Measurements from ENCODE around the gene NPEPL1.

The NPEPL1 gene

GRCh38 chr20:58664883-58665282 is 27.7 kb upstream of the NPEPL1 start:
- H3K9me3 ChIP-seq (ENCODE audit: control extremely low read depth in 1 of 5, control insufficient read depth in 4 of 5, insufficient read depth in 2 of 5, low read depth in 1 of 5, low read length in 4 of 5), result no peaks in the 10 kb centered on the region
- peaks cover 11 to 47% (median 20%) of the 10 kb centered on the region in 4 experiments for H3K36me3 ChIP-seq (ENCODE audit: control insufficient read depth in 4 of 4, insufficient read depth in 4 of 4, low read length in 3 of 4)
- ChIA-PET CTCF (no interaction called here), POLR2A (no interaction called here)
- no peak overlapping the region for H3K27ac ChIP-seq (ENCODE audit: insufficient read depth in 1 of 2, low read depth in 1 of 2, low read length in 2 of 2, poor library complexity in 1 of 2, severe bottlenecking in 2 of 2)
- H3K4me1 ChIP-seq (ENCODE audit: control extremely low read depth in 1 of 4, control insufficient read depth in 4 of 4, insufficient read depth in 4 of 4, low read length in 3 of 4), result peaks cover 0 to 24% (median 13%) of the 10 kb centered on the region in 4 experiments
- 97% methylated on average over 4 of the region's 5 CpGs for WGBS (ENCODE audit: insufficient coverage)
- no peak for DNase-seq
- H3K27me3 ChIP-seq (replicated peaks in 2 of 5; ENCODE audit: control insufficient read depth in 4 of 5, insufficient read depth in 5 of 5, low read length in 4 of 5), result no peaks in the 10 kb centered on the region
- no peak overlapping the region for H3K4me3 ChIP-seq (ENCODE audit: control insufficient read depth in 1 of 7, extremely low read depth in 1 of 7, insufficient read depth in 4 of 7, low read depth in 2 of 7, low read length in 6 of 7)

GRCh38 chr20:58665606-58666005 is 27.0 kb upstream of the NPEPL1 start:
- H3K27me3 ChIP-seq (replicated peaks in 2 of 5; ENCODE audit: control insufficient read depth in 4 of 5, insufficient read depth in 5 of 5, low read length in 4 of 5), result no peaks in the 10 kb centered on the region
- peaks cover 15 to 54% (median 25%) of the 10 kb centered on the region in 4 experiments for H3K36me3 ChIP-seq (ENCODE audit: control insufficient read depth in 4 of 4, insufficient read depth in 4 of 4, low read length in 3 of 4)
- H3K4me3 ChIP-seq (ENCODE audit: control insufficient read depth in 1 of 7, extremely low read depth in 1 of 7, insufficient read depth in 4 of 7, low read depth in 2 of 7, low read length in 6 of 7), result no peak overlapping the region
- DNase-seq, result no peak
- no peak overlapping the region for H3K27ac ChIP-seq (ENCODE audit: insufficient read depth in 1 of 2, low read depth in 1 of 2, low read length in 2 of 2, poor library complexity in 1 of 2, severe bottlenecking in 2 of 2)
- peaks cover 0 to 16% (median 8%) of the 10 kb centered on the region in 4 experiments for H3K4me1 ChIP-seq (ENCODE audit: control extremely low read depth in 1 of 4, control insufficient read depth in 4 of 4, insufficient read depth in 4 of 4, low read length in 3 of 4)
- ChIA-PET POLR2A (no interaction called here), CTCF (no interaction called here)
- WGBS (ENCODE audit: insufficient coverage), result 88% methylated on average over 11 of the region's 11 CpGs
- H3K9me3 ChIP-seq (ENCODE audit: control extremely low read depth in 1 of 5, control insufficient read depth in 4 of 5, insufficient read depth in 2 of 5, low read depth in 1 of 5, low read length in 4 of 5), result no peaks in the 10 kb centered on the region

- ChIA-PET POLR2A (no interaction called here), CTCF (interaction anchor here (1.0 to 1.6 kb wide), 2 partner anchors 10 to 14 kb away, joined by 4 read pairs; no protein-coding TSS in a partner anchor)
- H3K9me3 ChIP-seq (ENCODE audit: control extremely low read depth in 1 of 5, control insufficient read depth in 4 of 5, insufficient read depth in 2 of 5, low read depth in 1 of 5, low read length in 4 of 5), result no peaks in the 10 kb centered on the region
- no peak overlapping the region for H3K4me3 ChIP-seq (ENCODE audit: control insufficient read depth in 1 of 7, extremely low read depth in 1 of 7, insufficient read depth in 4 of 7, low read depth in 2 of 7, low read length in 6 of 7)
- peaks cover 0 to 5% (median under 1%) of the 10 kb centered on the region in 4 experiments for H3K4me1 ChIP-seq (ENCODE audit: control extremely low read depth in 1 of 4, control insufficient read depth in 4 of 4, insufficient read depth in 4 of 4, low read length in 3 of 4)
- DNase-seq, result no peak
- peaks cover 19 to 57% (median 29%) of the 10 kb centered on the region in 4 experiments for H3K36me3 ChIP-seq (ENCODE audit: control insufficient read depth in 4 of 4, insufficient read depth in 4 of 4, low read length in 3 of 4)
- H3K27me3 ChIP-seq (replicated peaks in 2 of 5; ENCODE audit: control insufficient read depth in 4 of 5, insufficient read depth in 5 of 5, low read length in 4 of 5), result no peaks in the 10 kb centered on the region
- 60% methylated on average over 1 of the region's 7 CpGs for WGBS (ENCODE audit: insufficient coverage)
- no peak overlapping the region for H3K27ac ChIP-seq (ENCODE audit: insufficient read depth in 1 of 2, low read depth in 1 of 2, low read length in 2 of 2, poor library complexity in 1 of 2, severe bottlenecking in 2 of 2)
These were observed 25.9 kb upstream of the NPEPL1 start for GRCh38 chr20:58666702-58667101.

- Histone ChIP-seq H3K36me3 (ENCODE audit: control insufficient read depth in 4 of 4, insufficient read depth in 4 of 4, low read length in 3 of 4) (peaks cover 18 to 57% (median 32%) of the 10 kb centered on the region in 4 experiments), H3K27ac (ENCODE audit: insufficient read depth in 1 of 2, low read depth in 1 of 2, low read length in 2 of 2, poor library complexity in 1 of 2, severe bottlenecking in 2 of 2) (no peak overlapping the region), H3K9me3 (ENCODE audit: control extremely low read depth in 1 of 5, control insufficient read depth in 4 of 5, insufficient read depth in 2 of 5, low read depth in 1 of 5, low read length in 4 of 5) (no peaks in the 10 kb centered on the region), H3K4me1 (ENCODE audit: control extremely low read depth in 1 of 4, control insufficient read depth in 4 of 4, insufficient read depth in 4 of 4, low read length in 3 of 4) (no peaks in the 10 kb centered on the region), H3K4me3 (ENCODE audit: control insufficient read depth in 1 of 7, extremely low read depth in 1 of 7, insufficient read depth in 4 of 7, low read depth in 2 of 7, low read length in 6 of 7) (no peak overlapping the region), H3K27me3 (replicated peaks in 2 of 5; ENCODE audit: control insufficient read depth in 4 of 5, insufficient read depth in 5 of 5, low read length in 4 of 5) (no peaks in the 10 kb centered on the region)
- ChIA-PET CTCF (interaction anchor here (1.6 kb wide), 1 partner anchor 15 kb away, joined by 4 read pairs; no protein-coding TSS in a partner anchor), POLR2A (no interaction called here)
- DNase-seq, result no peak
- WGBS (ENCODE audit: insufficient coverage), result 100% methylated on average over 2 of the region's 5 CpGs
These were observed 24.6 kb upstream of the NPEPL1 start for GRCh38 chr20:58667975-58668374.

DNA sequence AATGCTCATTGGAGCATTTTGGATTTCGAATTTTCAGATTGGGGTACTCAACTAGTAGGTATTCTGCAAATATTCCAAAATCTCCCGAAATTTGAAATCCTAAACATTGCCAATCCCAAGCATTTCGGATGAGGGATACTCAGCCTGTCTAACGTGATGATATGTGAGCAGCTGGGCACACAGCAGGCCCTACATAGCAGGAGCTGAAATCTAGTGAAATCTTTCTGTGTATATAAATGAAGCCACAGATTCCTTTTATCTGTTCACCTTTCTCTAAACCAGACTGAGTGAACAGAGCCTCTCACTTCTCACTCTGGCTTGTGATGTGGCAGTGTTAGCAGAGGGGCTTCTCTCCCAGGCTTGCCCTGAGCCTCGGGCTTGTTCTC is 23.7 kb upstream of the NPEPL1 start:
- H3K4me3 ChIP-seq (ENCODE audit: control insufficient read depth in 1 of 7, extremely low read depth in 1 of 7, insufficient read depth in 4 of 7, low read depth in 2 of 7, low read length in 6 of 7), result no peak overlapping the region
- no peaks in the 10 kb centered on the region for H3K9me3 ChIP-seq (ENCODE audit: control extremely low read depth in 1 of 5, control insufficient read depth in 4 of 5, insufficient read depth in 2 of 5, low read depth in 1 of 5, low read length in 4 of 5)
- 96% methylated on average over 4 of the region's 5 CpGs for WGBS (ENCODE audit: insufficient coverage)
- DNase-seq, result no peak
- no peaks in the 10 kb centered on the region for H3K4me1 ChIP-seq (ENCODE audit: control extremely low read depth in 1 of 4, control insufficient read depth in 4 of 4, insufficient read depth in 4 of 4, low read length in 3 of 4)
- POLR2A ChIA-PET, result no interaction called here
- no peak overlapping the region for H3K27ac ChIP-seq (ENCODE audit: insufficient read depth in 1 of 2, low read depth in 1 of 2, low read length in 2 of 2, poor library complexity in 1 of 2, severe bottlenecking in 2 of 2)
- no peaks in the 10 kb centered on the region for H3K27me3 ChIP-seq (replicated peaks in 2 of 5; ENCODE audit: control insufficient read depth in 4 of 5, insufficient read depth in 5 of 5, low read length in 4 of 5)
- peaks cover 18 to 59% (median 36%) of the 10 kb centered on the region in 4 experiments for H3K36me3 ChIP-seq (ENCODE audit: control insufficient read depth in 4 of 4, insufficient read depth in 4 of 4, low read length in 3 of 4)
- CTCF ChIA-PET, result interaction anchor here (1.0 to 1.4 kb wide), 2 partner anchors 10 to 23 kb away, joined by 4 read pairs; no protein-coding TSS in a partner anchor

GRCh38 chr20:58669287-58670006 is 23.2 kb upstream of the NPEPL1 start:
- ChIA-PET POLR2A (no interaction called here), CTCF (interaction anchor here (1.0 to 1.4 kb wide), 2 partner anchors 10 to 22 kb away, joined by 4 read pairs; no protein-coding TSS in a partner anchor)
- WGBS (ENCODE audit: insufficient coverage), result 96% methylated on average over 12 of the region's 16 CpGs
- DNase-seq, result no peak
- H3K4me1 ChIP-seq (ENCODE audit: control extremely low read depth in 1 of 4, control insufficient read depth in 4 of 4, insufficient read depth in 4 of 4, low read length in 3 of 4), result no peaks in the 10 kb centered on the region
- no peaks in the 10 kb centered on the region for H3K9me3 ChIP-seq (ENCODE audit: control extremely low read depth in 1 of 5, control insufficient read depth in 4 of 5, insufficient read depth in 2 of 5, low read depth in 1 of 5, low read length in 4 of 5)
- no peaks in the 10 kb centered on the region for H3K27me3 ChIP-seq (replicated peaks in 2 of 5; ENCODE audit: control insufficient read depth in 4 of 5, insufficient read depth in 5 of 5, low read length in 4 of 5)
- no peak overlapping the region for H3K4me3 ChIP-seq (ENCODE audit: control insufficient read depth in 1 of 7, extremely low read depth in 1 of 7, insufficient read depth in 4 of 7, low read depth in 2 of 7, low read length in 6 of 7)
- H3K27ac ChIP-seq (ENCODE audit: insufficient read depth in 1 of 2, low read depth in 1 of 2, low read length in 2 of 2, poor library complexity in 1 of 2, severe bottlenecking in 2 of 2), result no peak overlapping the region
- H3K36me3 ChIP-seq (ENCODE audit: control insufficient read depth in 4 of 4, insufficient read depth in 4 of 4, low read length in 3 of 4), result peaks cover 18 to 61% (median 39%) of the 10 kb centered on the region in 4 experiments

DNA sequence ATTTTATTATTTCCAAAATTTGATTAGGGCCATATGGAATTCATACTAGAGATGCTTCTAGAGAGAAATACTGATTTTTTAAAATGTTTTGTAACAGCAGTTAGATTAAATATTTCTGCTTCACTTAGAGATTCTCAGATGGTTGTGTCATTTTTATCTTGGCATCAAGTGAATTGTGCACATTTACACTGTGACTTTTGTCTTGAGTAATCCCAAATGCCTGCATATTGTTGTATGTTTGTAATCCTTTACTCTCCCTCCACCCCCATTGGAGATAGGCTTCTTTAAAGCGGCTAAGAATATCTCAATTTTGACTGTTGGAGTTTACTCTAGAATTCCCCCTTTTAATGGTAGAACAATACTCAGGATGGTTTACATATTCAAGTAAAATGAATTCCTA is 22.5 kb upstream of the NPEPL1 start:
- no peak overlapping the region for H3K4me3 ChIP-seq (ENCODE audit: control insufficient read depth in 1 of 7, extremely low read depth in 1 of 7, insufficient read depth in 4 of 7, low read depth in 2 of 7, low read length in 6 of 7)
- H3K9me3 ChIP-seq (ENCODE audit: control extremely low read depth in 1 of 5, control insufficient read depth in 4 of 5, insufficient read depth in 2 of 5, low read depth in 1 of 5, low read length in 4 of 5), result no peaks in the 10 kb centered on the region
- H3K36me3 ChIP-seq (ENCODE audit: control insufficient read depth in 4 of 4, insufficient read depth in 4 of 4, low read length in 3 of 4), result peaks cover 18 to 63% (median 42%) of the 10 kb centered on the region in 4 experiments
- WGBS (ENCODE audit: insufficient coverage), result 83% methylated on average over 1 of the region's 1 CpG
- CTCF ChIA-PET, result interaction anchor here (0.6 to 1.4 kb wide), 3 partner anchors 9 to 21 kb away, joined by 3 to 4 read pairs (median 4); no protein-coding TSS in a partner anchor
- H3K27ac ChIP-seq (ENCODE audit: insufficient read depth in 1 of 2, low read depth in 1 of 2, low read length in 2 of 2, poor library complexity in 1 of 2, severe bottlenecking in 2 of 2), result no peak overlapping the region
- H3K4me1 ChIP-seq (ENCODE audit: control extremely low read depth in 1 of 4, control insufficient read depth in 4 of 4, insufficient read depth in 4 of 4, low read length in 3 of 4), result no peaks in the 10 kb centered on the region
- DNase-seq, result no peak
- POLR2A ChIA-PET, result no interaction called here
- H3K27me3 ChIP-seq (replicated peaks in 2 of 5; ENCODE audit: control insufficient read depth in 4 of 5, insufficient read depth in 5 of 5, low read length in 4 of 5), result no peaks in the 10 kb centered on the region
